K562 (cell line): ENCODE results near the gene UTS2R.

Experiments
- BHLHE40 ChIP-seq: IDR thresholded peaks from 2 replicates; pipeline ENCODE4 v1.6.1; 2011; ENCODE audit warnings: low read length, improper control_type of control experiment
- CHD4 ChIP-seq: fragments of 200-600 bp; sonication (generic); IDR thresholded peaks from 3 replicates; pipeline ENCODE4 v1.6.1; 2012; ENCODE audit warnings: low read depth, mild to moderate bottlenecking, mixed read lengths, low read length, inconsistent platforms; ENCODE audit not compliant: insufficient read depth, insufficient replicate concordance, poor library complexity, severe bottlenecking
- CTCF ChIP-seq, 3 experiments: IDR thresholded peaks in 2 of 3; conservative IDR thresholded peaks in 1 of 3; 2 replicates each; pipeline ENCODE4 v1.5.1; 2011 to 2012; ENCODE audit warnings: low read length in 3 of 3, mild to moderate bottlenecking in 3 of 3, control low read depth in 2 of 3, improper control_type of control experiment in 1 of 3, inconsistent platforms in 1 of 3, low read depth in 1 of 3, mixed read lengths in 1 of 3, moderate library complexity in 1 of 3; ENCODE audit not compliant: insufficient read depth in 2 of 3
- E2F4 ChIP-seq: sonication (generic); formaldehyde crosslinking; IDR thresholded peaks from 2 replicates; pipeline ENCODE4 v1.8.0; 2022; ENCODE audit warnings: mild to moderate bottlenecking, low read depth, missing genetic modification reagents
- EZH2 ChIP-seq: IDR thresholded peaks from 2 replicates; pipeline ENCODE4 v1.6.1; 2012; ENCODE audit warnings: low read depth, mild to moderate bottlenecking, inconsistent platforms, low read length, borderline replicate concordance
- FOXP1 ChIP-seq: sonication (generic); formaldehyde crosslinking; IDR thresholded peaks from 2 replicates; pipeline ENCODE4 v1.8.0; 2022; ENCODE audit warnings: mild to moderate bottlenecking, missing genetic modification reagents
- GATAD2A ChIP-seq: fragments of 450-650 bp; IDR thresholded peaks from 2 replicates; pipeline ENCODE4 v1.6.1; 2017
- NRF1 ChIP-seq, 2 experiments: fragments of 450-650 bp; IDR thresholded peaks in 1 of 2; conservative IDR thresholded peaks in 1 of 2; 2 replicates each; pipeline ENCODE4 v1.6.1; 2014; ENCODE audit warnings: mild to moderate bottlenecking in 2 of 2
- POLR2A ChIP-seq: fragments of 450-650 bp; conservative IDR thresholded peaks from 2 replicates; pipeline ENCODE4 v1.6.1; 2016
- TEAD2 ChIP-seq: fragments of 450-650 bp; IDR thresholded peaks from 2 replicates; pipeline ENCODE4 v1.6.1; 2016; ENCODE audit warnings: missing genetic modification characterization, control low read depth, missing compliant biosample characterization
- TOE1 ChIP-seq, 2 experiments: fragments of 450-650 bp in 1 of 2; sonication (generic) in 1 of 2; formaldehyde crosslinking in 1 of 2; IDR thresholded peaks; 2 replicates each; pipeline versions ENCODE4 v1.7.1 to v1.8.0; 2016 to 2022; ENCODE audit warnings: borderline replicate concordance in 2 of 2, mild to moderate bottlenecking in 2 of 2, antibody characterized with exemption in 1 of 2, inconsistent platforms in 1 of 2, low read depth in 1 of 2, missing genetic modification reagents in 1 of 2, moderate library complexity in 1 of 2
- TSC22D4 ChIP-seq: fragments of 450-650 bp; IDR thresholded peaks from 2 replicates; pipeline ENCODE4 v1.6.1; 2016; ENCODE audit warnings: missing genetic modification characterization, missing biosample characterization, control low read depth
- ZFX ChIP-seq: sonication (generic); formaldehyde crosslinking; IDR thresholded peaks from 2 replicates; pipeline ENCODE4 v1.8.0; 2022; ENCODE audit warnings: mild to moderate bottlenecking, missing genetic modification reagents, moderate library complexity

- TF ChIP-seq CHD4, result no peak
- TF ChIP-seq CTCF (IDR thresholded peaks at IDR 0.05 in 2 of 3, conservative IDR thresholded peaks at IDR 0.05 in 1 of 3; ENCODE audit: insufficient read depth in 2 of 3, low read depth in 1 of 3, low read length in 3 of 3), result no peak
- no peak for TF ChIP-seq NRF1 (conservative IDR thresholded peaks at IDR 0.05 in 1 of 2, IDR thresholded peaks at IDR 0.05 in 1 of 2)
- TF ChIP-seq EZH2, result no peak
- TF ChIP-seq FOXP1 (CRISPR knock-in tag), result no peak
- TF ChIP-seq ZFX (CRISPR knock-in tag), result no peak
- no peak for TF ChIP-seq TEAD2
- TF ChIP-seq POLR2A, result no peak
- TF ChIP-seq BHLHE40, result no peak
- no peak for TF ChIP-seq TOE1 (IDR thresholded peaks at IDR 0.05; ENCODE audit: borderline replicate concordance)
- TF ChIP-seq TOE1 (CRISPR knock-in tag; IDR thresholded peaks at IDR 0.05; ENCODE audit: borderline replicate concordance, low read depth), result no peak
- no peak for TF ChIP-seq E2F4 (CRISPR knock-in tag)
- no peak for TF ChIP-seq TSC22D4 (tag)
- TF ChIP-seq GATAD2A, result no peak
Measured at GRCh38 chr17:82402865-82403264, 31.3 kb downstream of the UTS2R start.
